Metanephros (tissue), 2 donors: ENCODE measurements around the gene RPL26. TPM values are rescaled to one million over a fixed set of nuclear protein-coding genes. Genes with fewer than 3 reads are reported as not detected.

Source experiments
- small RNA-seq: library from RNA; depleted of rRNA; stranded (forward); fragments of <200 nt; gene quantifications from one replicate; pipeline ENCODE3, GENCODE V24; 2014; ENCODE audit warnings: low replicate concordance
- total RNA-seq: library from RNA; depleted of rRNA; stranded (reverse); fragments of >200 nt; gene quantifications from one replicate; pipeline ENCODE4 v1.2.3, GENCODE V29; 2014

The RPL26 gene
- 2,001 TPM for total RNA-seq

DNA sequence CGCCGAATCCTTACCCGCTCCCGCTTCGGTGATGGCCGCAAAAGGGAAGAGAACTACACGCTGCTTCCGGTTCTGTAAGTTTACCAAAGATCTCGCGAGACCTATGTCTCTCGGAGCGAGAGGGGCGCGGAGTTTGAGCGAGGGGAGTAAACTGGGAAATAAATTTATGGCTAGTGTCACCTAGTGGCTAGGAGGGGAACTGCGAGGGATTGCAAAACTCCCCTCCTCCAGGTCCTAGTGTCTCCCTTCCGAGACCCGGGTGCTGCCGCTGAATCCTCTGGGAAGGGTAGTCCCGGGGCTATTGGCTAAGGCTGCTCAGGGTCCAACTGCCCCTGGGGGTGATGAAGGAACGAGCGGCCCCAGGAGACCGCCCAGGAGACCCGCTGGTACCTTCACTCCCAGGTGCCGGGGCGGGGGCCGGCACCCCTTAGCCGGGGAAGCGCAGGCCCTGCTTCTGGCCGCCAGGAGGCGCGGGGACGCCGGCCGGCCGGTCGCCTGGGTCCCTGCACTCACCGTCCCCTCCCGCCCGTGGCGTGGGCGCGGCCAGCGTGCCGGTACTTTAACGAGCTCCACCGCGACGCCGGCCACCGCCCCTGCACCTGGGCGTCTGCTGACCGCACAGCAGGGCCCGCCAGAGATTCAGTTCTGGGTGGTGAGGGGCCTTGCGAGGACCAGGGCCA lies at the start of gene RPL26:
Gene RPL26, minus strand, starts transcription at position 51 of the 680 bp plus-strand sequence. CDS start 883 bp downstream, outside the sequence.

DNA sequence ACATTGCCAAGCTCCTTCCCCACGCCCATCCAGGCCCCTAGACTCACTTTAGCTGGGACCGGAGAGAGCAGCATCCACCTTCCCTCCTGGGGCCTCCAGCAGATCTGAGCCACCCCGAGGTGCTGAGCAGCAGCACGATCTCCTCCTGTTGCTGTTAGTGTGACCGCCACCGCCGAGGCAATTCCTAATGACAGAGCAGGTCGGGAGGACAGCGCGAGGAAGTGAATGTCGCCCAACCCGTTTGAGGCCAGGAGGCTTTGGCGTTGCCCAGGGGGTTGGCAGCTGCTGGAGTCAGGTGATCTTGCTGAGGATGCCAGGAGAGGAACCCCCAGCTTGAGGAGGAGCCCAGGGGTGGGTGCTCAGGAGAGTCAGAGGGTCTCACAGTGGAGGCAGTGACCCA lies 14.6 kb upstream of the RPL26 start, which contains the start of gene RNF222:
Gene RNF222, minus strand, starts transcription at position 192 of the 400 bp plus-strand sequence. CDS start 4,366 bp downstream, outside the sequence.

DNA sequence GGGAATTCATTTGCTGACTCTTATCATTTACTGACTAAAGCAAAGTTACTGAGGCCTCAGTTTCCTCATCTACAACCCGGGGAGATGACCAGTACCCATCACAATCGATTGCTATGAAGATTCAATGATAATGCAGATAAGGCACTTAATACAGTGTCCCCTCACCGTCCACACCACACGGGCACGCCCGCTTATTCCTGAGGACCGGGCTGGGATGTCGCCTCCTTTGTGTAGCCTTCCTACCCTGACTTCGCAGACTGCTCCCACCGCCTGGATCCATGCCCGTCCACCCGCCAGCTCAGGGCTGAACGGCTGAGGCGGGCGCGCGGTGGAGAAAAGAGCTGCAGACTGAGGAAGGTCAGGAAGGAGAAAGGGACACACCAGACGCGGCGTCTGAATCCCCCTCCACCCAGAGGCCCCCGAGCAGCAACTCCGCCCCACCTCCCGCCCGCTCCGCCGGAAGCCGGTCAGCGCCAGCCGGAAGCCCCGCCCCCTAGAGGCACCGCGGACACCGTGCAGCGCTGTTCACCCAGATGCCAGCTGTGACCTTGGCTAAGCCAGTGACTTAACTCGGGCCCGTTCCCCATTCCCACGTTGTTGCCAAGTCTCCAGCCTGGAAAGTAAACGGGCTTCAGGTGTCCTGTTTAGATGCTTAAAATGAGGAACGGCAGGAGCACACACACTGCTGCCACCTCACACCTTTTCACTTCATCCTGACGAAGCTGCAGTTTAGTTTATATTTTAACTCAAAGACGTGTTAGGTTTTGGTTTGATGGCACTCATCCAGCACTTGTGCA lies 6.5 kb downstream of the RPL26 start, which contains the start of gene KRABD2:
Gene KRABD2, minus strand, starts transcription at position 434 of the 797 bp plus-strand sequence.

DNA sequence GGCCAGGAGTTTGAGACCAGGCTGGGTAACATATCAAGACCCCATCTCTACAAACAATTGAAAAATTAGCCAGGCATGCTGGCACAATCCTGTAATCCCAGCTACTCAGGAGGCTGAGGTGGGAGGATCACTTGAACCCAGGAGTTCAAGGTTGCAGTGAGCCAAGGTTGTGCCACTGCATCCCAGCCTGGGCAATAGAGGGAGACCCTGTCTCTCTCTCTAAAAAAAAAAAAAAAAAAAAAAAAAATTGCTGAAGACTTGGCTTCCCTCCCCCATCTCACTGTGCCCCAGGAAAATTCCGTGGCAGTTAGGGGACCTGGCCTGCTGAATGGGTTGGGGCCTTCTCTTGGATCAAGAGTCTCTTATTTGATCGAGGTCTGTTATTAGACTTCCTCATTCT lies 43.5 kb downstream of the RPL26 start, which contains the start of gene ODF4:
Gene ODF4, plus strand, starts transcription at position 301 of the 400 bp plus-strand sequence. CDS start 212 bp downstream, outside the sequence.

Small RNAs within 50 kb of the gene (small RNA-seq; reads per million reads assigned to genes)
- gene RF00265, result 0.07 reads per million

Other genes starting within 250 kb of the RPL26 start
- 99.8 TPM for gene PER1, start 230.8 kb downstream of the RPL26 start, total RNA-seq
- 45.4 TPM for gene VAMP2, start 220.2 kb downstream of the RPL26 start, total RNA-seq
- gene TMEM107, start 206.8 kb downstream of the RPL26 start, total RNA-seq, result 31.2 TPM
- gene BORCS6, start 193.0 kb downstream of the RPL26 start, total RNA-seq, result 9.8 TPM
- gene AURKB, start 172.6 kb downstream of the RPL26 start, total RNA-seq, result 23.1 TPM
- 18.3 TPM for gene CTC1, start 135.1 kb downstream of the RPL26 start, total RNA-seq
- 44.3 TPM for gene PFAS, start 133.9 kb downstream of the RPL26 start, total RNA-seq
- 13.3 TPM for gene RANGRF, start 94.5 kb downstream of the RPL26 start, total RNA-seq
- 4.8 TPM for gene SLC25A35, start 87.8 kb downstream of the RPL26 start, total RNA-seq
- gene ARHGEF15, start 73.0 kb downstream of the RPL26 start, total RNA-seq, result 10.9 TPM
- gene ODF4, start 43.4 kb downstream of the RPL26 start, total RNA-seq, result not detected
- gene RNF222, start 14.6 kb upstream of the RPL26 start, total RNA-seq, result not detected
- 40.8 TPM for gene NDEL1, start 52.7 kb upstream of the RPL26 start, total RNA-seq
- 293 TPM for gene MYH10, start 247.5 kb upstream of the RPL26 start, total RNA-seq